H9 (cell line): Measurements from ENCODE around the gene OR9Q1. TPM values are rescaled to one million over a fixed set of nuclear protein-coding genes. Genes with fewer than 3 reads are reported as not detected.

Experiments
- DNase-seq: peaks from one replicate; pipeline ENCODE4 v3.0.0-alpha.2; 2017
- H2AFZ ChIP-seq: one replicate; pipeline ENCODE4 v1.6.1; 2013; ENCODE audit warnings: mild to moderate bottlenecking, low read length, control low read depth, moderate library complexity
- H2AK5ac ChIP-seq: 2 replicates; pipeline ENCODE4 v1.6.1; 2013; ENCODE audit warnings: low read length, control low read depth, mixed read lengths; ENCODE audit not compliant: insufficient read length
- H2BK120ac ChIP-seq: one replicate; pipeline ENCODE4 v1.6.1; 2013; ENCODE audit warnings: low read depth, mild to moderate bottlenecking, low read length, control low read depth, inconsistent platforms; ENCODE audit not compliant: poor library complexity, severe bottlenecking
- H2BK12ac ChIP-seq: 2 replicates; pipeline ENCODE4 v1.6.1; 2013; ENCODE audit warnings: low read length, control low read depth, mixed read lengths, low read depth; ENCODE audit not compliant: insufficient read length
- H2BK15ac ChIP-seq: 2 replicates; pipeline ENCODE4 v1.6.1; 2013; ENCODE audit warnings: low read depth, low read length, control low read depth
- H2BK20ac ChIP-seq: one replicate; pipeline ENCODE4 v1.6.1; 2013; ENCODE audit warnings: low read depth, mild to moderate bottlenecking, low read length, control low read depth, inconsistent platforms; ENCODE audit not compliant: poor library complexity, severe bottlenecking
- H2BK5ac ChIP-seq: 2 replicates; pipeline ENCODE4 v1.6.1; 2013; ENCODE audit warnings: low read length, control low read depth, mixed read lengths; ENCODE audit not compliant: insufficient read length
- H3K14ac ChIP-seq: 2 replicates; pipeline ENCODE4 v1.6.1; 2013; ENCODE audit warnings: low read length, control low read depth; ENCODE audit not compliant: insufficient read depth
- H3K18ac ChIP-seq: 2 replicates; pipeline ENCODE4 v1.6.1; 2013; ENCODE audit warnings: low read depth, mild to moderate bottlenecking, mixed read lengths, low read length, control low read depth; ENCODE audit not compliant: insufficient read length
- H3K23ac ChIP-seq: 2 replicates; pipeline ENCODE4 v1.6.1; 2013; ENCODE audit warnings: low read length, control low read depth, mixed read lengths, low read depth; ENCODE audit not compliant: insufficient read length
- H3K23me2 ChIP-seq: 2 replicates; pipeline ENCODE4 v1.6.1; 2013; ENCODE audit warnings: low read depth, mild to moderate bottlenecking, mixed read lengths, low read length, control low read depth; ENCODE audit not compliant: insufficient read length, poor library complexity, severe bottlenecking
- H3K27ac ChIP-seq: 2 replicates; pipeline ENCODE4 v1.5.1; 2013; ENCODE audit warnings: low read length, control low read depth, mixed read lengths, low read depth; ENCODE audit not compliant: insufficient read length
- H3K27me3 ChIP-seq: 2 replicates; pipeline ENCODE4 v1.6.1; 2013; ENCODE audit warnings: low read length, control low read depth, inconsistent platforms; ENCODE audit not compliant: insufficient read depth
- H3K4ac ChIP-seq: 2 replicates; pipeline ENCODE4 v1.6.1; 2013; ENCODE audit warnings: low read depth, mild to moderate bottlenecking, control low read depth, inconsistent platforms, low read length, moderate library complexity
- H3K4me1 ChIP-seq: 2 replicates; pipeline ENCODE4 v1.6.1; 2013; ENCODE audit warnings: low read length, control low read depth, inconsistent platforms; ENCODE audit not compliant: insufficient read depth
- H3K4me2 ChIP-seq: 2 replicates; pipeline ENCODE4 v1.6.1; 2013; ENCODE audit warnings: low read length, control low read depth, mixed read lengths; ENCODE audit not compliant: insufficient read length, insufficient read depth
- H3K56ac ChIP-seq: 2 replicates; pipeline ENCODE4 v1.6.1; 2013; ENCODE audit warnings: low read depth, mild to moderate bottlenecking, mixed read lengths, low read length, control low read depth; ENCODE audit not compliant: insufficient read length
- H3K79me1 ChIP-seq: 2 replicates; pipeline ENCODE4 v1.6.1; 2013; ENCODE audit warnings: low read depth, mild to moderate bottlenecking, moderate library complexity, low read length, control low read depth, inconsistent platforms; ENCODE audit not compliant: insufficient read depth, poor library complexity, severe bottlenecking
- H3K79me2 ChIP-seq: 2 replicates; pipeline ENCODE4 v1.6.1; 2013; ENCODE audit warnings: low read length, control low read depth, inconsistent platforms; ENCODE audit not compliant: insufficient read depth
- H3K9ac ChIP-seq: 2 replicates; pipeline ENCODE4 v1.6.1; 2013; ENCODE audit warnings: low read length, control low read depth, mixed read lengths; ENCODE audit not compliant: insufficient read length; ENCODE audit errors: extremely low read depth
- H3K9me3 ChIP-seq: one replicate; pipeline ENCODE4 v1.6.1; 2013; ENCODE audit warnings: low read depth, low read length, inconsistent platforms; ENCODE audit not compliant: control insufficient read depth
- H3T11ph ChIP-seq: one replicate; pipeline ENCODE4 v1.6.1; 2013; ENCODE audit warnings: mild to moderate bottlenecking, low read length, control low read depth, inconsistent platforms
- H4K20me1 ChIP-seq: one replicate; pipeline ENCODE4 v1.6.1; 2013; ENCODE audit not compliant: control insufficient read depth, insufficient read length, insufficient read depth
- H4K5ac ChIP-seq: 2 replicates; pipeline ENCODE4 v1.6.1; 2013; ENCODE audit warnings: low read depth, mild to moderate bottlenecking, mixed read lengths, low read length, control low read depth; ENCODE audit not compliant: insufficient read length
- H4K8ac ChIP-seq: replicated peaks from 2 replicates; pipeline ENCODE4 v1.6.1; 2013; ENCODE audit warnings: low read length, control low read depth, mixed read lengths, low read depth; ENCODE audit not compliant: insufficient read length
- H4K91ac ChIP-seq: 2 replicates; pipeline ENCODE4 v1.6.1; 2013; ENCODE audit warnings: low read depth, mild to moderate bottlenecking, moderate library complexity, mixed read lengths, low read length, control low read depth; ENCODE audit not compliant: insufficient read length
- H3K27ac Mint-ChIP-seq, 3 experiments: 2 replicates in 2 of 3; 3 replicates in 1 of 3; pipeline ENCODE4 v1.8.0; 2020 to 2021; ENCODE audit warnings: mixed read lengths in 3 of 3, mild to moderate bottlenecking in 1 of 3, moderate library complexity in 1 of 3
- H3K27me3 Mint-ChIP-seq: 2 replicates; pipeline ENCODE4 v1.8.0; 2021; ENCODE audit warnings: low read depth, mild to moderate bottlenecking, moderate library complexity, mixed read lengths
- H3K36me3 Mint-ChIP-seq, 3 experiments: 2 replicates in 2 of 3; 3 replicates in 1 of 3; pipeline ENCODE4 v1.8.0; 2020 to 2021; ENCODE audit warnings: low read depth in 3 of 3, mixed read lengths in 3 of 3; ENCODE audit not compliant: insufficient read depth in 1 of 3
- H3K4me1 Mint-ChIP-seq, 2 experiments: 2 replicates each; pipeline ENCODE4 v1.8.0; 2020; ENCODE audit warnings: mixed read lengths in 2 of 2
- H3K4me3 Mint-ChIP-seq, 2 experiments: 2 replicates in 1 of 2; 3 replicates in 1 of 2; pipeline ENCODE4 v1.8.0; 2020 to 2021; ENCODE audit warnings: mild to moderate bottlenecking in 2 of 2, mixed read lengths in 2 of 2, moderate library complexity in 1 of 2
- H3K9me3 Mint-ChIP-seq, 2 experiments: 2 replicates in 1 of 2; 3 replicates in 1 of 2; pipeline ENCODE4 v1.8.0; 2020; ENCODE audit warnings: mild to moderate bottlenecking in 2 of 2, mixed read lengths in 2 of 2, moderate library complexity in 1 of 2
- WGBS: extraction: QIAGEN DNeasy Blood & Tissue Kit; methylation state at CpG from one replicate; pipeline ENCODE4 v1.1.7; 2013; ENCODE audit warnings: missing lambda C conversion rate, low lambda C conversion rate, mixed read lengths; ENCODE audit not compliant: insufficient read length; ENCODE audit errors: extremely low coverage; 5-methylcytosine and 5-hydroxymethylcytosine counted together
- total RNA-seq: library from RNA; stranded (reverse); gene quantifications from 2 replicates; pipeline ENCODE4 v1.2.1, GENCODE V29; 2021
- TF ChIP-seq, protein P1 (sequence below): fragments of 200-600 bp; sonication (generic); conservative IDR thresholded peaks from 3 replicates; pipeline ENCODE4 v1.8.0; 2021; ENCODE audit warnings: antibody characterized with exemption, mild to moderate bottlenecking

The OR9Q1 gene
- total RNA-seq, 1 experiment from 2014 or later: not detected

DNA sequence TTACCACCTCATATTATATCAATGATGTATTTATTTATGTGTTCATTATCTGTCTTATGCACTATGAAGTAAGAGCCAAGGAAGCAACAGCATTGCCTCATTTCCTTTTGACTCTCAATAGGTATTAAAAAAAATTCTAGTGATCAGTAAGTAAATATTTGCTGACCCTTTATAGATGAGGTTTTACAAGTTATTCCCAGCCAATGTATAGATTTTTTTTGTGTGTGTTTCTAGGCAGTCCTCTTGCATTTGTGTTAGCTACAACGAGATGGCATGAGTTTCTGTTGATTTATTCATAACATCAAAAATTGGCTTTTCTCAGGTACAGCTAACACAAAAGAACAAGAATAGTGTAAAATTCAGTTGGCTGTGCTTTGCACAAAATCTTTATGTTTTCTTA, 175.6 kb downstream of the OR9Q1 start:
- Histone ChIP-seq H3K27ac (no peak overlapping the region), H3K56ac (no peak overlapping the region), H2AK5ac (no peak overlapping the region), H4K20me1 (no peaks in the 10 kb centered on the region), H2BK5ac (no peak overlapping the region), H3K23me2 (no peaks in the 10 kb centered on the region), H2BK15ac (no peak overlapping the region), H3K9ac (no peak overlapping the region), H3K23ac (no peak overlapping the region), H2BK20ac (no peak overlapping the region), H4K8ac (no peak overlapping the region), H3K14ac (no peak overlapping the region), H3K4me2 (no peak overlapping the region), H3K4me1 (no peaks in the 10 kb centered on the region), H3K79me2 (no peaks in the 10 kb centered on the region), H2BK120ac (no peak overlapping the region), H4K5ac (no peak overlapping the region), H2BK12ac (no peak overlapping the region), H3K27me3 (no peaks in the 10 kb centered on the region), H4K91ac (no peak overlapping the region), H2AFZ (no peak overlapping the region), H3K79me1 (no peaks in the 10 kb centered on the region), H3K4ac (no peak overlapping the region), H3K18ac (no peak overlapping the region), H3T11ph (no peak overlapping the region), H3K9me3 (no peaks in the 10 kb centered on the region)
- Mint-ChIP-seq H3K4me3 (no peak overlapping the region), H3K27me3 (no peaks in the 10 kb centered on the region), H3K9me3 (peaks cover 22 to 39% of the 10 kb centered on the region in 2 experiments), H3K27ac (no peak overlapping the region), H3K4me1 (no peaks in the 10 kb centered on the region), H3K36me3 (peaks cover 0 to 8% (median 0%) of the 10 kb centered on the region in 3 experiments; a peak in 1 of 7 replicates)
- WGBS: no CpG with 5 or more reads among the region's 1 CpG
- no peak for DNase-seq
- TF ChIP-seq, protein P1, sequence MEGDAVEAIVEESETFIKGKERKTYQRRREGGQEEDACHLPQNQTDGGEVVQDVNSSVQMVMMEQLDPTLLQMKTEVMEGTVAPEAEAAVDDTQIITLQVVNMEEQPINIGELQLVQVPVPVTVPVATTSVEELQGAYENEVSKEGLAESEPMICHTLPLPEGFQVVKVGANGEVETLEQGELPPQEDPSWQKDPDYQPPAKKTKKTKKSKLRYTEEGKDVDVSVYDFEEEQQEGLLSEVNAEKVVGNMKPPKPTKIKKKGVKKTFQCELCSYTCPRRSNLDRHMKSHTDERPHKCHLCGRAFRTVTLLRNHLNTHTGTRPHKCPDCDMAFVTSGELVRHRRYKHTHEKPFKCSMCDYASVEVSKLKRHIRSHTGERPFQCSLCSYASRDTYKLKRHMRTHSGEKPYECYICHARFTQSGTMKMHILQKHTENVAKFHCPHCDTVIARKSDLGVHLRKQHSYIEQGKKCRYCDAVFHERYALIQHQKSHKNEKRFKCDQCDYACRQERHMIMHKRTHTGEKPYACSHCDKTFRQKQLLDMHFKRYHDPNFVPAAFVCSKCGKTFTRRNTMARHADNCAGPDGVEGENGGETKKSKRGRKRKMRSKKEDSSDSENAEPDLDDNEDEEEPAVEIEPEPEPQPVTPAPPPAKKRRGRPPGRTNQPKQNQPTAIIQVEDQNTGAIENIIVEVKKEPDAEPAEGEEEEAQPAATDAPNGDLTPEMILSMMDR: no peak
